Prostate gland (tissue), 2 donors: ENCODE results near the gene DBH.

Experiments
- CTCF ChIP-seq, 4 experiments: fragments of 200-600 bp in 2 of 4; fragments of 450-650 bp in 2 of 4; sonication (generic) in 2 of 4; IDR thresholded peaks; 1 replicate in 3 of 4; 2 replicates in 1 of 4; pipeline ENCODE4 v1.5.1; 2016 to 2019; ENCODE audit warnings: antibody characterized with exemption in 4 of 4, mild to moderate bottlenecking in 2 of 4, moderate library complexity in 2 of 4
- POLR2A ChIP-seq: fragments of 450-650 bp; IDR thresholded peaks from one replicate; pipeline ENCODE4 v1.6.1; 2016; ENCODE audit warnings: antibody characterized with exemption, mild to moderate bottlenecking

- TF ChIP-seq CTCF (IDR thresholded peaks at IDR 0.05) = peak in 1 of 4 experiments; percentile 7
- TF ChIP-seq POLR2A = no peak
These were observed 31.9 kb upstream of the DBH start for GRCh38 chr9:133604214-133604613.
